Colonic mucosa (tissue), 4 donors: Measurements from ENCODE around the gene HSPA1L. TPM values are rescaled to one million over a fixed set of nuclear protein-coding genes. Genes with fewer than 3 reads are reported as not detected.

Experiments used
- DNase-seq: peaks from one replicate; pipeline ENCODE4 v3.0.0-alpha.2; 2020
- H3K27ac ChIP-seq: fragments of 200-600 bp; one replicate; pipeline ENCODE4 v1.8.0; 2021
- H3K27me3 ChIP-seq: fragments of 200-600 bp; one replicate; pipeline ENCODE4 v1.8.0; 2021
- H3K36me3 ChIP-seq: fragments of 200-600 bp; one replicate; pipeline ENCODE4 v1.8.0; 2021
- H3K4me1 ChIP-seq: fragments of 200-600 bp; one replicate; pipeline ENCODE4 v1.8.0; 2021; ENCODE audit warnings: mild to moderate bottlenecking
- H3K4me3 ChIP-seq: fragments of 200-600 bp; one replicate; pipeline ENCODE4 v1.8.0; 2021
- H3K9ac ChIP-seq, 2 donors: one replicate each; pipeline ENCODE4 v1.7.0; 2013; ENCODE audit warnings: control low read depth in 2 of 2, low read depth in 2 of 2, low read length in 2 of 2
- H3K9me3 ChIP-seq: fragments of 200-600 bp; one replicate; pipeline ENCODE4 v1.8.0; 2021
- intact Hi-C: fragments of 100-400 bp; cut with DNase I; formaldehyde crosslinking; loops from one replicate; pipeline ENCODE4 v1.14.1; 2022
- total RNA-seq, 2 donors: library from RNA; stranded (reverse); fragmentation: NEBNext Ultra II Directional in 1 of 2; extraction: Animal tissue kit (Norgen Biotek cat#: 25700) in 1 of 2; gene quantifications; one replicate each; pipeline ENCODE4 v1.2.1, GENCODE V29; 2021
- TF ChIP-seq, protein P1 (sequence below): fragments of 200-600 bp; IDR thresholded peaks from one replicate; pipeline ENCODE4 v1.8.0; 2022; ENCODE audit warnings: antibody characterized with exemption, mild to moderate bottlenecking
- donor health status: healthy.
- donor health status: DM: no; HTN: no; CAD: no.
- donor health status: DM: no; HTN: no; CAD: no.

Gene HSPA1L
- total RNA-seq, 2 donors from 2014 or later, result 0.98 to 1.4 TPM

DNA sequence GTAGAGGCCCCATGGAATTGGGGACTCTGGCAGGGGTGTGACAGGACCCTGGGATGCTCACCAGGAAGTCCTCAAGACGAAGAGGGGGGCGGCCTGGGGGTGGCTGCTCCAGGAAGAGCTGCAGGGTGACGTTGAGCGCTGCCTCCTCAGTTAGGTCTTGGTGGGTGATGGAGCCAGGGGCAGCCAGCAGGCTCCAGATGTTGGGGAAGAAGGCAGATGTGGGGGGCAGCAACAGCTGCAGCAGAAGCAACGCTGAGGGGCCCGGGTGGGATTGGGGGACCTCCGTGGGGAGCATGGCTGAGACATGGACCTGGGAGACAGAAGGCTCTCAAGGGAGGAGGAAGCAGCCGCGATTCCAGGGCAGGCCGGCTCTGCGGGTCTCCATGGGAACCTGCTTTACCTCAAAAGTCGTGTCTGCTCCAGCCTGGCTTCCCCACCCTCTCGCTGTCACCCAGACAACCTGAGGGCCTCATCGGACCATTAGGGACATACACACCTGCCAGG lies 38.5 kb downstream of the HSPA1L start:
- TF ChIP-seq, protein P1, sequence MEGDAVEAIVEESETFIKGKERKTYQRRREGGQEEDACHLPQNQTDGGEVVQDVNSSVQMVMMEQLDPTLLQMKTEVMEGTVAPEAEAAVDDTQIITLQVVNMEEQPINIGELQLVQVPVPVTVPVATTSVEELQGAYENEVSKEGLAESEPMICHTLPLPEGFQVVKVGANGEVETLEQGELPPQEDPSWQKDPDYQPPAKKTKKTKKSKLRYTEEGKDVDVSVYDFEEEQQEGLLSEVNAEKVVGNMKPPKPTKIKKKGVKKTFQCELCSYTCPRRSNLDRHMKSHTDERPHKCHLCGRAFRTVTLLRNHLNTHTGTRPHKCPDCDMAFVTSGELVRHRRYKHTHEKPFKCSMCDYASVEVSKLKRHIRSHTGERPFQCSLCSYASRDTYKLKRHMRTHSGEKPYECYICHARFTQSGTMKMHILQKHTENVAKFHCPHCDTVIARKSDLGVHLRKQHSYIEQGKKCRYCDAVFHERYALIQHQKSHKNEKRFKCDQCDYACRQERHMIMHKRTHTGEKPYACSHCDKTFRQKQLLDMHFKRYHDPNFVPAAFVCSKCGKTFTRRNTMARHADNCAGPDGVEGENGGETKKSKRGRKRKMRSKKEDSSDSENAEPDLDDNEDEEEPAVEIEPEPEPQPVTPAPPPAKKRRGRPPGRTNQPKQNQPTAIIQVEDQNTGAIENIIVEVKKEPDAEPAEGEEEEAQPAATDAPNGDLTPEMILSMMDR, result no peak
- Histone ChIP-seq H3K9ac (peak overlapping the region; percentile 9 to 84), H3K4me3 (no peak overlapping the region), H3K36me3 (no peaks in the 10 kb centered on the region), H3K9me3 (no peaks in the 10 kb centered on the region), H3K27ac (peak overlapping the region; percentile 61), H3K4me1 (peaks cover 4% of the 10 kb centered on the region), H3K27me3 (no peaks in the 10 kb centered on the region)
- intact Hi-C loops, result no loop called here
- peak; percentile 52 for DNase-seq

DNA sequence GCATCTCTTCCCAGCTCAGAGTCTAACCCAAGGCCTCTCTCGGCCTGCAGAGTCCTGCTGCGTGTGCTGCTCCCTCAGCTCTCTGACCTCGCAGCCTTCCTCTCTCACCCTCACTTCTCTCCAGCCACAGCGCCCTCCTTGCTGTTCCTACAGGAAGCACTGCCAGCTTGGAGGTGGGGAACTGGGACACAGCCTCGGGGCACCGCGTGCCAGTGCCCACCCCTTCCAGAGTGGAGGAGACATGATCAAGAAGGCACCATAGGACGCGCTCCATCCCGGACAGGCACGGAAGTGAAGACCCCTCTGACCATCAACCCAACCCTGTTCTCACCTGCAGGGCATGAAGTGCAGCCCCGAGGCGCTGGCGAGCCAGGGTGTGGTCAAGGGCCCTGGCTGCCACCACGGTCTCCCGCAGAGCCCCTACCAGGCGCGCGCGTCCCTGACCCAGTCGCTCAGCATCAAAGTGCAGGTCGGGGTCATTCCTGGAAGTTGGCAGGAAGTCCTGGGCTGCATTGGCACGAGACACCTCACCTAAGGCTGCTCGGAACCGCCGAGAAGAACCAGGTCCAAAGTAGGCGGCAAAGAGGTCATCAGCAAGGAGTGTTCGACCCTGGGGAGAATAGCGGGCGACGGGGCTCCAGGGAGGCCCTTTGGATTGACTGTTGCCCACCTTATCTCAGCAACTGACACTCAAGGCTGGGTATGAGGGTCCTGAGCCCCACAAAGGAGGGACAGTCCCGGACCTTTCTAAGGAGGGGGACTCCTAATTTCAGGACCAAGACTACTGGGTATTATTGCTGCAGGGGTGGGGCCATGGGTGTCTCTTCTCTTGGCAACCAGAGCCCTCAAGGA lies 39.2 kb downstream of the HSPA1L start:
- Histone ChIP-seq H3K36me3 (no peaks in the 10 kb centered on the region), H3K9me3 (no peaks in the 10 kb centered on the region), H3K4me3 (no peak overlapping the region), H3K27ac (peak overlapping the region; percentile 33), H3K4me1 (peaks cover 4% of the 10 kb centered on the region), H3K9ac (peak overlapping the region in 1 of 2 donors; percentile 84), H3K27me3 (no peaks in the 10 kb centered on the region)
- TF ChIP-seq, protein P1, result no peak
- intact Hi-C loops, result no loop called here
- DNase-seq, result no peak

DNA sequence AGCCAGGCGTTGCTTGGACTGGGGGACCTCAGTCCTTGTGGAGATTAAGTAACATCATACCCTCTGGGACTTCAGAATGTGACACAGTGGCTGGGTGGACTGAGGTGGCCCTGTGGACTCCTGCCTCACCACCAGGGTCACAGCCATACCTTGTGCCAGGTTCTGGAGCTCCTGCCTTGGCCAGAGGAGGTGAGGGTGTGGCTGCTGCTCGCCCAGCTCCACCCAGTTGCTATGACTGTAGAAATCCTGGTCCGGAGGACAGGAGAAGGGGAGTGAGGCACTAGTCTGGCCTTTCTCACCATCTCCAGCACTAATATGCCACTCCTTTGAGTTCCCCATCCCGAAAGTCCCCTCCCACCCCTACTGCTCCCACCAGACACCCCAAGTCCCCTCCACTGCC lies 39.9 kb downstream of the HSPA1L start:
- H3K4me3 ChIP-seq, result no peak overlapping the region
- H3K4me1 ChIP-seq, result peaks cover 4% of the 10 kb centered on the region
- TF ChIP-seq, protein P1, result no peak
- H3K27ac ChIP-seq, result peak overlapping the region; percentile 33
- H3K9ac ChIP-seq, result peak overlapping the region; percentile 45 to 51
- no peaks in the 10 kb centered on the region for H3K27me3 ChIP-seq
- no peaks in the 10 kb centered on the region for H3K36me3 ChIP-seq
- H3K9me3 ChIP-seq, result no peaks in the 10 kb centered on the region
- peak; percentile 80 for DNase-seq
- intact Hi-C loops, result no loop called here

DNA sequence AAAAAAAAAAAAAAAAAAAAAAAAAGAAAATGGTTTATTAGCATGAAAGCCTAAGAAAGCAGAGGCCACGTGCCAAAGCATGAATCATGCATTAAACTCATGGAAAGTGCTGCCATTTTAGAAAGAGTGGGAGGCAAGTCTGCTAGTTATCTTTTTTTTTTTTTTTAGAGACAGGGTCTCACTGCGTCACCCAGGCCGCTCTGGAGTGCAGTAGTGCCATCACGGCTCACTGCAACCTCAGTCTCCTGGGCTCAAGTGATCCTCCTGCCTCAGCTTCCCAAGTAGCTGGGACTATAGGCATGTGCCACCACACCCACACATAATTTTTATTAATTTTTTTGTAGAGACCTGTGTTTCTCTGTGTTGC lies 43.1 kb downstream of the HSPA1L start:
- H3K9ac ChIP-seq, result no peak overlapping the region
- intact Hi-C loops, result loop anchor here (5.0 kb wide), 1 partner anchor 60 kb away; no protein-coding TSS in a partner anchor
- H3K4me3 ChIP-seq, result no peak overlapping the region
- H3K9me3 ChIP-seq, result no peaks in the 10 kb centered on the region
- no peak for DNase-seq
- H3K27me3 ChIP-seq, result no peaks in the 10 kb centered on the region
- no peak overlapping the region for H3K27ac ChIP-seq
- H3K36me3 ChIP-seq, result no peaks in the 10 kb centered on the region
- TF ChIP-seq, protein P1, result no peak
- H3K4me1 ChIP-seq, result peaks cover 3% of the 10 kb centered on the region

DNA sequence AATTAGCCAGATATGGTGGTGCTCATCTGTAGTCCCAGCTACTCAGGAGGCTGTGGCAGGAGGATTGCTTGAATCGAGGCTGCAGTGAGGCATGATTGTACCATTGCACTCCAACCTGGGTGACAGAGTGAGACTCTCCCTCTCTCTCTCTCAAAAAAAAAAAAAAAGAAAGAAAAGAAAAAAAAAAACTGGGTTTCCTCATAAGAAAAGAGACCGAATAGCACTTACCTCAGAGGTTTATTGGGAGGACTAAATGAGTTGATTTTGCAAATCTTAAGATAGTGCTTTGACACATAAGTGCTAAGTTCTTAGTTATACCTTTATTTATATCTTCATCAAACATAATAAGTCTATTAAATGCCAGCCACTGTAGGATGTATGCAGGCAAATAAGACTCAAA lies 44.2 kb downstream of the HSPA1L start:
- Histone ChIP-seq H3K9ac (no peak overlapping the region), H3K4me3 (no peak overlapping the region), H3K27me3 (no peaks in the 10 kb centered on the region), H3K27ac (peak overlapping the region; percentile 49), H3K4me1 (no peaks in the 10 kb centered on the region), H3K9me3 (no peaks in the 10 kb centered on the region), H3K36me3 (no peaks in the 10 kb centered on the region)
- TF ChIP-seq, protein P1, result no peak
- intact Hi-C loops, result loop anchor here (5.0 kb wide), 1 partner anchor 61 kb away; no protein-coding TSS in a partner anchor
- no peak for DNase-seq
